Measurements from ENCODE around the gene UNC13C.

The UNC13C gene

GRCh38 chr15:54102704-54103103 lies 124.5 kb downstream of the UNC13C start:
- Histone ChIP-seq H3K9ac (ENCODE audit: low read length in 2 of 2) (no peak overlapping the region), H3K4me3 (ENCODE audit: low read length in 2 of 2) (no peak overlapping the region), H3K27me3 (ENCODE audit: control insufficient read depth in 1 of 2, insufficient read depth in 2 of 2, low read length in 2 of 2) (no peaks in the 10 kb centered on the region), H3K4me1 (ENCODE audit: control insufficient read depth, insufficient read depth, low read length) (no peaks in the 10 kb centered on the region), H3K27ac (ENCODE audit: low read length) (no peak overlapping the region), H3K36me3 (ENCODE audit: control insufficient read depth in 2 of 2, insufficient read depth in 2 of 2, low read length in 2 of 2) (no peaks in the 10 kb centered on the region), H3K9me3 (ENCODE audit: control insufficient read depth in 2 of 2, low read length in 2 of 2) (no peaks in the 10 kb centered on the region)

- Histone ChIP-seq H3K27ac (ENCODE audit: low read length) (no peak overlapping the region), H3K4me3 (ENCODE audit: low read length in 2 of 2) (no peak overlapping the region), H3K27me3 (ENCODE audit: control insufficient read depth in 1 of 2, insufficient read depth in 2 of 2, low read length in 2 of 2) (no peaks in the 10 kb centered on the region), H3K36me3 (ENCODE audit: control insufficient read depth in 2 of 2, insufficient read depth in 2 of 2, low read length in 2 of 2) (no peaks in the 10 kb centered on the region), H3K4me1 (ENCODE audit: control insufficient read depth, insufficient read depth, low read length) (no peaks in the 10 kb centered on the region), H3K9me3 (ENCODE audit: control insufficient read depth in 2 of 2, low read length in 2 of 2) (no peaks in the 10 kb centered on the region), H3K9ac (ENCODE audit: low read length in 2 of 2) (no peak overlapping the region)
These were observed 130.8 kb downstream of the UNC13C start for GRCh38 chr15:54109014-54109413.

GRCh38 chr15:54119051-54119450 lies 140.8 kb downstream of the UNC13C start:
- H3K9ac ChIP-seq (ENCODE audit: low read length in 2 of 2) = no peak overlapping the region
- H3K4me1 ChIP-seq (ENCODE audit: control insufficient read depth, insufficient read depth, low read length) = no peaks in the 10 kb centered on the region
- no peaks in the 10 kb centered on the region for H3K36me3 ChIP-seq (ENCODE audit: control insufficient read depth in 2 of 2, insufficient read depth in 2 of 2, low read length in 2 of 2)
- no peaks in the 10 kb centered on the region for H3K27me3 ChIP-seq (ENCODE audit: control insufficient read depth in 1 of 2, insufficient read depth in 2 of 2, low read length in 2 of 2)
- H3K9me3 ChIP-seq (ENCODE audit: control insufficient read depth in 2 of 2, low read length in 2 of 2) = no peaks in the 10 kb centered on the region
- H3K27ac ChIP-seq (ENCODE audit: low read length) = no peak overlapping the region
- H3K4me3 ChIP-seq (ENCODE audit: low read length in 2 of 2) = no peak overlapping the region

GRCh38 chr15:54120949-54121463 lies 142.8 kb downstream of the UNC13C start:
- Histone ChIP-seq H3K27ac (ENCODE audit: low read length) (no peak overlapping the region), H3K36me3 (ENCODE audit: control insufficient read depth in 2 of 2, insufficient read depth in 2 of 2, low read length in 2 of 2) (no peaks in the 10 kb centered on the region), H3K4me3 (ENCODE audit: low read length in 2 of 2) (no peak overlapping the region), H3K9me3 (ENCODE audit: control insufficient read depth in 2 of 2, low read length in 2 of 2) (no peaks in the 10 kb centered on the region), H3K27me3 (ENCODE audit: control insufficient read depth in 1 of 2, insufficient read depth in 2 of 2, low read length in 2 of 2) (no peaks in the 10 kb centered on the region), H3K9ac (ENCODE audit: low read length in 2 of 2) (no peak overlapping the region), H3K4me1 (ENCODE audit: control insufficient read depth, insufficient read depth, low read length) (no peaks in the 10 kb centered on the region)

- H3K4me1 ChIP-seq (ENCODE audit: control insufficient read depth, insufficient read depth, low read length) = no peaks in the 10 kb centered on the region
- H3K36me3 ChIP-seq (ENCODE audit: control insufficient read depth in 2 of 2, insufficient read depth in 2 of 2, low read length in 2 of 2) = no peaks in the 10 kb centered on the region
- no peaks in the 10 kb centered on the region for H3K27me3 ChIP-seq (ENCODE audit: control insufficient read depth in 1 of 2, insufficient read depth in 2 of 2, low read length in 2 of 2)
- H3K9ac ChIP-seq (ENCODE audit: low read length in 2 of 2) = no peak overlapping the region
- no peak overlapping the region for H3K4me3 ChIP-seq (ENCODE audit: low read length in 2 of 2)
- H3K9me3 ChIP-seq (ENCODE audit: control insufficient read depth in 2 of 2, low read length in 2 of 2) = no peaks in the 10 kb centered on the region
- no peak overlapping the region for H3K27ac ChIP-seq (ENCODE audit: low read length)
These were observed 149.3 kb downstream of the UNC13C start for GRCh38 chr15:54127574-54127973.

GRCh38 chr15:54131410-54131809 lies 153.2 kb downstream of the UNC13C start:
- H3K27ac ChIP-seq (ENCODE audit: low read length) = no peak overlapping the region

GRCh38 chr15:54149115-54149531 lies 170.9 kb downstream of the UNC13C start:
- H3K4me1 ChIP-seq (ENCODE audit: control insufficient read depth, insufficient read depth, low read length) = no peaks in the 10 kb centered on the region
- H3K36me3 ChIP-seq (ENCODE audit: control insufficient read depth in 2 of 2, insufficient read depth in 2 of 2, low read length in 2 of 2) = no peaks in the 10 kb centered on the region
- no peak overlapping the region for H3K27ac ChIP-seq (ENCODE audit: low read length)
- H3K9me3 ChIP-seq (ENCODE audit: control insufficient read depth in 2 of 2, low read length in 2 of 2) = no peaks in the 10 kb centered on the region
- no peak overlapping the region for H3K9ac ChIP-seq (ENCODE audit: low read length in 2 of 2)
- H3K4me3 ChIP-seq (ENCODE audit: low read length in 2 of 2) = no peak overlapping the region
- H3K27me3 ChIP-seq (ENCODE audit: control insufficient read depth in 1 of 2, insufficient read depth in 2 of 2, low read length in 2 of 2) = no peaks in the 10 kb centered on the region

More at GRCh38 chr15:54131410-54131809, 153.2 kb downstream of the UNC13C start:
- Histone ChIP-seq H3K27me3 (ENCODE audit: control insufficient read depth in 1 of 2, insufficient read depth in 2 of 2, low read length in 2 of 2) (no peaks in the 10 kb centered on the region), H3K4me3 (ENCODE audit: low read length in 2 of 2) (no peak overlapping the region), H3K9me3 (ENCODE audit: control insufficient read depth in 2 of 2, low read length in 2 of 2) (no peaks in the 10 kb centered on the region), H3K4me1 (ENCODE audit: control insufficient read depth, insufficient read depth, low read length) (no peaks in the 10 kb centered on the region), H3K36me3 (ENCODE audit: control insufficient read depth in 2 of 2, insufficient read depth in 2 of 2, low read length in 2 of 2) (no peaks in the 10 kb centered on the region), H3K9ac (ENCODE audit: low read length in 2 of 2) (no peak overlapping the region)

- Histone ChIP-seq H3K9ac (ENCODE audit: low read length in 2 of 2) (no peak overlapping the region), H3K27ac (ENCODE audit: low read length) (no peak overlapping the region), H3K36me3 (ENCODE audit: control insufficient read depth in 2 of 2, insufficient read depth in 2 of 2, low read length in 2 of 2) (no peaks in the 10 kb centered on the region), H3K9me3 (ENCODE audit: control insufficient read depth in 2 of 2, low read length in 2 of 2) (no peaks in the 10 kb centered on the region), H3K4me3 (ENCODE audit: low read length in 2 of 2) (no peak overlapping the region), H3K4me1 (ENCODE audit: control insufficient read depth, insufficient read depth, low read length) (no peaks in the 10 kb centered on the region), H3K27me3 (ENCODE audit: control insufficient read depth in 1 of 2, insufficient read depth in 2 of 2, low read length in 2 of 2) (no peaks in the 10 kb centered on the region)
These were observed 172.0 kb downstream of the UNC13C start for GRCh38 chr15:54150255-54150654.

- Histone ChIP-seq H3K27ac (ENCODE audit: low read length) (no peak overlapping the region), H3K9ac (ENCODE audit: low read length in 2 of 2) (no peak overlapping the region), H3K4me1 (ENCODE audit: control insufficient read depth, insufficient read depth, low read length) (no peaks in the 10 kb centered on the region), H3K36me3 (ENCODE audit: control insufficient read depth in 2 of 2, insufficient read depth in 2 of 2, low read length in 2 of 2) (no peaks in the 10 kb centered on the region), H3K4me3 (ENCODE audit: low read length in 2 of 2) (no peak overlapping the region), H3K27me3 (ENCODE audit: control insufficient read depth in 1 of 2, insufficient read depth in 2 of 2, low read length in 2 of 2) (no peaks in the 10 kb centered on the region), H3K9me3 (ENCODE audit: control insufficient read depth in 2 of 2, low read length in 2 of 2) (no peaks in the 10 kb centered on the region)
These were observed 180.8 kb downstream of the UNC13C start for GRCh38 chr15:54159012-54159411.

- H3K4me1 ChIP-seq (ENCODE audit: control insufficient read depth, insufficient read depth, low read length) = no peaks in the 10 kb centered on the region
- no peak overlapping the region for H3K27ac ChIP-seq (ENCODE audit: low read length)
- H3K27me3 ChIP-seq (ENCODE audit: control insufficient read depth in 1 of 2, insufficient read depth in 2 of 2, low read length in 2 of 2) = no peaks in the 10 kb centered on the region
- H3K9me3 ChIP-seq (ENCODE audit: control insufficient read depth in 2 of 2, low read length in 2 of 2) = no peaks in the 10 kb centered on the region
- H3K4me3 ChIP-seq (ENCODE audit: low read length in 2 of 2) = no peak overlapping the region
- H3K36me3 ChIP-seq (ENCODE audit: control insufficient read depth in 2 of 2, insufficient read depth in 2 of 2, low read length in 2 of 2) = no peaks in the 10 kb centered on the region
- H3K9ac ChIP-seq (ENCODE audit: low read length in 2 of 2) = no peak overlapping the region
These were observed 209.1 kb downstream of the UNC13C start for GRCh38 chr15:54187325-54187724.

GRCh38 chr15:54197995-54198394 lies 219.8 kb downstream of the UNC13C start:
- Histone ChIP-seq H3K27ac (ENCODE audit: low read length) (no peak overlapping the region), H3K9me3 (ENCODE audit: control insufficient read depth in 2 of 2, low read length in 2 of 2) (no peaks in the 10 kb centered on the region), H3K4me1 (ENCODE audit: control insufficient read depth, insufficient read depth, low read length) (no peaks in the 10 kb centered on the region)

More at GRCh38 chr15:54197995-54198394, 219.8 kb downstream of the UNC13C start:
- Histone ChIP-seq H3K36me3 (ENCODE audit: control insufficient read depth in 2 of 2, insufficient read depth in 2 of 2, low read length in 2 of 2) (no peaks in the 10 kb centered on the region), H3K9ac (ENCODE audit: low read length in 2 of 2) (no peak overlapping the region), H3K27me3 (ENCODE audit: control insufficient read depth in 1 of 2, insufficient read depth in 2 of 2, low read length in 2 of 2) (no peaks in the 10 kb centered on the region), H3K4me3 (ENCODE audit: low read length in 2 of 2) (no peak overlapping the region)
